GM13976 (cell line): Measurements from ENCODE around the gene FNDC3B.

Source experiments
- DNase-seq: peaks from one replicate; pipeline ENCODE4 v3.0.0; 2012; ENCODE audit warnings: low spot score
- CTCF ChIP-seq: IDR thresholded peaks from 2 replicates; pipeline ENCODE4 v1.5.1; 2012; ENCODE audit warnings: borderline replicate concordance, mild to moderate bottlenecking; ENCODE audit not compliant: insufficient read depth; ENCODE audit errors: extremely low read depth, missing control alignments, control extremely low read depth
- in situ Hi-C: fragments of 300-500 bp; cut with MboI; formaldehyde crosslinking; loops from one replicate; pipeline ENCODE4 v1.12.0; 2022; ENCODE audit warnings: low sequenced_read_pairs, mixed read lengths, inconsistent platforms; ENCODE audit not compliant: unreplicated experiment

Gene FNDC3B

GRCh38 chr3:172314591-172315160, 275.3 kb downstream of the FNDC3B start:
- in situ Hi-C loops, result no loop called here
- no peak for DNase-seq

GRCh38 chr3:172315401-172316091, 276.2 kb downstream of the FNDC3B start:
- DNase-seq, result peak; percentile 24
- TF ChIP-seq CTCF, result no peak
- in situ Hi-C loops, result no loop called here

More at GRCh38 chr3:172314591-172315160, 275.3 kb downstream of the FNDC3B start:
- no peak for TF ChIP-seq CTCF

- no peak for TF ChIP-seq CTCF
- in situ Hi-C loops, result no loop called here
Measured at GRCh38 chr3:172316758-172317157, 277.4 kb downstream of the FNDC3B start.

GRCh38 chr3:172317481-172317880, 278.1 kb downstream of the FNDC3B start:
- in situ Hi-C loops, result no loop called here
- DNase-seq, result no peak
- no peak for TF ChIP-seq CTCF

More at GRCh38 chr3:172316758-172317157, 277.4 kb downstream of the FNDC3B start:
- no peak for DNase-seq

- TF ChIP-seq CTCF, result no peak
- in situ Hi-C loops, result no loop called here
- peak; percentile 55 for DNase-seq
Measured at GRCh38 chr3:172317984-172318383, 278.6 kb downstream of the FNDC3B start.

GRCh38 chr3:172319595-172319994, 280.2 kb downstream of the FNDC3B start:
- in situ Hi-C loops, result no loop called here
- DNase-seq, result no peak
- TF ChIP-seq CTCF, result no peak
